Activated CD4-positive, CD25-positive, alpha-beta regulatory T cell treated with anti-CD3 and anti-CD28 coated beads, Interleukin-2, amount 50 U/mL, for 72 hours (primary cell): Measurements from ENCODE around the gene SCT.

Source experiments
- DNase-seq: peaks from one replicate; pipeline ENCODE4 v3.0.0; 2021

SCT gene

GRCh38 chr11:643366-643765 is 16.4 kb upstream of the SCT start:
- DNase-seq = no peak

GRCh38 chr11:641806-642370 is 14.9 kb upstream of the SCT start:
- no peak for DNase-seq

DNA sequence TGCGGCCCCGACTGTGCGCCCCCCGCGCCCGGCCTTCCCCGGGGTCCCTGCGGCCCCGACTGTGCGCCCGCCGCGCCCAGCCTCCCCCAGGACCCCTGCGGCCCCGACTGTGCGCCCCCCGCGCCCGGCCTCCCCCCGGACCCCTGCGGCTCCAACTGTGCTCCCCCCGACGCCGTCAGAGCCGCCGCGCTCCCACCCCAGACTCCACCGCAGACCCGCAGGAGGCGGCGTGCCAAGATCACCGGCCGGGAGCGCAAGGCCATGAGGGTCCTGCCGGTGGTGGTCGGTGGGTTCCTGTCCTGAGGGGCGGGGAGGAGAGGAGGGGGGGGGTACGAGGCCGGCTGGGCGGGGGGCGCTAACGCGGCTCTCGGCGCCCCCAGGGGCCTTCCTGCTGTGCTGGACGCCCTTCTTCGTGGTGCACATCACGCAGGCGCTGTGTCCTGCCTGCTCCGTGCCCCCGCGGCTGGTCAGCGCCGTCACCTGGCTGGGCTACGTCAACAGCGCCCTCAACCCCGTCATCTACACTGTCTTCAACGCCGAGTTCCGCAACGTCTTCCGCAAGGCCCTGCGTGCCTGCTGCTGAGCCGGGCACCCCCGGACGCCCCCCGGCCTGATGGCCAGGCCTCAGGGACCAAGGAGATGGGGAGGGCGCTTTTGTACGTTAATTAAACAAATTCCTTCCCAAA is 13.2 kb upstream of the SCT start:
- DNase-seq = no peak

DNA sequence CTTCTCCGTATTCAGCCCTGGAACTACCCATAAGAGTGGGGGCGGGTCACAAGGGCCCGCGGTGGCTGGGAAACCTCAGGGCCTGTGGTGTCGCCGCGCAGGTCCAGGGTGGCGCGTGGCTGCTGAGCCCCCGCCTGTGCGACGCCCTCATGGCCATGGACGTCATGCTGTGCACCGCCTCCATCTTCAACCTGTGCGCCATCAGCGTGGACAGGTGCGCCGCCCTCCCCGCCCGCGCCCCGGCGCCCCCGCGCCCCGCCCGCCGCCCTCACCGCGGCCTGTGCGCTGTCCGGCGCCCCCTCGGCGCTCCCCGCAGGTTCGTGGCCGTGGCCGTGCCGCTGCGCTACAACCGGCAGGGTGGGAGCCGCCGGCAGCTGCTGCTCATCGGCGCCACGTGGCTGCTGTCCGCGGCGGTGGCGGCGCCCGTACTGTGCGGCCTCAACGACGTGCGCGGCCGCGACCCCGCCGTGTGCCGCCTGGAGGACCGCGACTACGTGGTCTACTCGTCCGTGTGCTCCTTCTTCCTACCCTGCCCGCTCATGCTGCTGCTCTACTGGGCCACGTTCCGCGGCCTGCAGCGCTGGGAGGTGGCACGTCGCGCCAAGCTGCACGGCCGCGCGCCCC is 12.5 kb upstream of the SCT start:
- DNase-seq = no peak

- no peak for DNase-seq
Observed at GRCh38 chr11:638631-639331, 11.8 kb upstream of the SCT start.

- DNase-seq = no peak
Observed at GRCh38 chr11:637593-638521, 10.9 kb upstream of the SCT start.

DNA sequence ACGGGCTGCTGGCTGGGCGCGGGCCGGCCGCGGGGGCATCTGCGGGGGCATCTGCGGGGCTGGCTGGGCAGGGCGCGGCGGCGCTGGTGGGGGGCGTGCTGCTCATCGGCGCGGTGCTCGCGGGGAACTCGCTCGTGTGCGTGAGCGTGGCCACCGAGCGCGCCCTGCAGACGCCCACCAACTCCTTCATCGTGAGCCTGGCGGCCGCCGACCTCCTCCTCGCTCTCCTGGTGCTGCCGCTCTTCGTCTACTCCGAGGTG is 10.3 kb upstream of the SCT start:
- DNase-seq = no peak

- no peak for DNase-seq
Observed at GRCh38 chr11:636511-637332, 9.7 kb upstream of the SCT start, which contains the start of gene DRD4. TSS of gene DRD4 (plus strand) at chr11:637269. CDS start at chr11:637305, 36 bp downstream.

GRCh38 chr11:635945-636510 is 9.0 kb upstream of the SCT start:
- DNase-seq = no peak

DNA sequence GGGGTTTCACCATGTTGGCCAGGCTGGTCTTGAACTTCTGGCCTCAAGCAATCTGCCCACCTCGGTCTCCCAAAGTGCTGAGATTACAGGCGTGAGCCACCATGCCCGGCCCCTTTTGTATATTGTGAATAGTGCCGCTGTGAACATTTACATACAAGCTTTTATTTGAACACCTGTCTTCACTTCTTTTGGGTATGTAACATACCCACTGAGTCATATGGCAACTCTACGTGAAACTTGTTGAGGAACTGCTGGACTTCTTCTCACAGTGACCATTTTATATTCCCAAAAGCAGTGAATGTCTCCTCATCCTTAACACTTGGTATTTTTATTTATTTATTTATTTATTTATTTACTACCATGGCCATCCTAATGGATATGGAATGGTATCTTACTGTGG is 3.9 kb upstream of the SCT start:
- DNase-seq = no peak

DNA sequence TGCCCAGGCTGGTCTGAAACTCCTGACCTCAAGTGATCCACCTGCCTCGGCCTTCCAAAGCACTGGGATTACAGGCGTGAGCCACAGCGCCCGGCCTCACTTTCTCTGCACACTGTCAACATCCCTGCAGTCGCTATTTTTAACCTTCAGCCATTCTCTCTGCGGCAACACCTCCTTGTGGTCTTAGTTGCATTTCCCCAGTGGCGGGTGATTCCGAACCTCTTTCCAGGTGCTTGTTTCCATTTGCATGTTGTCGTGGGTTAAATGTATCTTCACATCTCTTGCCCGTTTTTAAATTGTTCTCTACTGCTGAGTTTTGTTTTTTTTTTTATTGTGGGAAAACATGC is 2.2 kb upstream of the SCT start:
- DNase-seq = no peak

DNA sequence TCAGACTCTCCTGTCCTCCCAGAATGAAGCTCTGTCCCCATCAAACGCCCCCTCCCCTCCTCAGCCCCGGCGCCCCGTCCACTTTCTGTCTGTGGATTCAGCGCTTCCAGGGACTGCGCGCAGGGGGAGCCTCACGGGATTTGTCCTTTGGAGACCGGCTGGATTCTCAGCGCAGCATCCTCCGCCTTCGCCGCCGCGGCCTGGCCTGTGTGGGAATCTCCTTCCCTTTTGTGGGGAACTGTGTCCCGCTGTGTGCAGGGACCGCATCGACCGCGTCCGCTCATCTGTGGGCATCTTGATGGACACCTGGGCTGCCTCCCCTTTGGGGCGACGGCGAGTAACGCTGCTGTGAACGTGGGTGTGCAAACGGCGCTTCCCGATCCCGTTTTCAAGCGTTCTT is 1.1 kb upstream of the SCT start:
- no peak for DNase-seq

DNA sequence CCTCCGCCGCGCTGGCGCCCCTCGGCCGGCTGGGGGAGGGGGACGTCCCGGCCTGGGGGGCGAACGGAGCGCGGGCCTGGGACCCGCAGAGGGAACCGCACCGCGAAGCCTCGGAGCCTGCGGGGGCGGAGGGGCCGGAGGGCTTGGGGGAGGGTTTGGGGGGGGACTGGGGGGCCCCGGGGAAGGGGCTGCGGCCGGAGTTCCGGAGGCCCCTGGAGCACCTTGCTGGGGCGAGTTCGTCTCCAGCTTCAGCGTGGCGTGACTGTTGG is 261 bp upstream of the SCT start:
- no peak for DNase-seq

- no peak for DNase-seq
Observed at GRCh38 chr11:625636-626268, 1.2 kb downstream of the SCT start.

DNA sequence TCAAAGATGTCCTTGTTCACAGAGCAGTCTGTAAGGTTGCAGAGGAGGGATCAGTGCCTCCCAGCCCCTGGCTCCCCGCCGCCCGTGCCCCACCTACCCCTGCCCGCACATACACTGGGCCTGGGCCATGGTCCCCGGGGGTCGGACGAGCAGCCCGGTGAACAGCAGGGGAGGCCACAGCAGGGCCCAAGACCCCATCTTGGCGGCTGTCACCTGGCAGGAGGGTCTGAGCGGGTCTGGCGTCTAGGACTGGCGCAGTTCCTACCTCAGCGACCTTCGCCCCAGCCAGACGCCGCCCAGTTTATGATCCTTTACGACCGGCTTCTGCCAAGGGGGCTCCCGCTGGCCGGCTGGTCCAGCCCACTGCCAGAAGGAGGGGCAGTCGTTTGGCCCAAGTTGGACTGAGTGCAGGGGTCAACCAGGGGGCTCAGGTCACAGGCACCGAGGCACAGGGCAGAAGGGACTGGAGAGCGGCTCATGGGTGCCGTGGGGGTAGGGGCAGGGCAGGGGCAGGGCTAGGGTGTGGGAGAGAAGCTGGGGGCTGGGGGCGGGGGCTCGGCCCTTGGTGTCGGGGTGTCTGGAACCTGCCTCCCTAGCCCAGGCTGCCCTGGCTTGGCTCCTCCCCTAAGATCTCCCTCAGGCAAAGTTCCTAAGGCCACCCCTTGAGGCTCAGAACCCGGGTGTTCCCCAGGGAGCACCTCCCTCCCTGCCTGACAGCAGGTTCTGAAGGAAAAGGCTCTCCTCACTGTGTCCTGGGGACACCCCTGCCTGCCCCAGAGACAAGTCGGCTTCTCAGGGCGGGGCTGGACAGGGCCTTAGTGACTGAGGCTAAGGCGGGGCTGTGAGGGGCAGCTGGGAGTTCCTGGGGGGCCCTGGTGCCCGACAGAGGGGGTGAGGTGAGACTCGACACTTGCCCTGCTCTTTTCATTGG is 2.0 kb downstream of the SCT start, which contains the start of gene CDHR5:
Gene CDHR5, minus strand, starts transcription at position 251 of the 931 bp plus-strand sequence. Its CDS starts 53 bp downstream, at position 198.
- DNase-seq = no peak

- DNase-seq = no peak
Observed at GRCh38 chr11:623999-624704, 2.8 kb downstream of the SCT start.

- DNase-seq = no peak
Observed at GRCh38 chr11:623349-623869, 3.6 kb downstream of the SCT start.

DNA sequence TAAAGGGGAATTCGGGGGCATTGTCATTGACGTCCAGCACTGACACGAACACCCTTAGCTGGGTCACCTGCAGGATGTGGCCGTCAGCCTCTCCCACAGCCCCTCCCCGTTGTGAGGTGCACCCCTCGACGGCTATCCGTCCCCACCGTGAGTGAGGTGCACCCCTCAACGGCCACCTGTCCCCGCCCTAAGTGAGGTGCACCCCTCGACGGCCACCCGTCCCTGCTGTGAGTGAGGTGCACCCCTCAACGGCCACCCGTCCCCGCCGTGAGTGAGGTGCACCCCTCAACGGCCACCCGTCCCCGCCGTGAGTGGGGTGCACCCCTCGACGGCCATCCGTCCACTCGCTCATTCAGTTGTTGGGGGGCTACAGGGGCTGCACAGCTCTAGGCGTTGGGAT is 5.1 kb downstream of the SCT start:
- no peak for DNase-seq
